ENCODE results near the gene AFF1.

DNA sequence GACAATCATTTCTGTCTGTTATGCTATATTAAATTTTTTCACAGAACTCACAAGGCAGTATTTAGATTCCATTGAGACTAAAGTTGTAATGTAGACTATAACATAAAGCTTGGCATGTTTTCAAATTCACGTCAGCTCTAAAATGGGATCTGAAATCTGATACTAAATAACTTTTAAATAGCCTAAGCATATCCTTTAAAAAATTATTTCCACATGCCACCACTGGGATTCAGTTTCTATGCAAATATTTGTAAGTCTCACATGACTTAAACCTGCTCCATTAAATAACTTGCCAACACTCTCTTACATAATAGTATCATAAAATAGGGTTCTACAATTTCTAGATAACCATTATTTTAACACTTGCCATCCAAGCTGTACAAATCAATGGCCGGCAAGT lies 253.2 kb downstream of the AFF1 start:
- TF ChIP-seq, protein P1, sequence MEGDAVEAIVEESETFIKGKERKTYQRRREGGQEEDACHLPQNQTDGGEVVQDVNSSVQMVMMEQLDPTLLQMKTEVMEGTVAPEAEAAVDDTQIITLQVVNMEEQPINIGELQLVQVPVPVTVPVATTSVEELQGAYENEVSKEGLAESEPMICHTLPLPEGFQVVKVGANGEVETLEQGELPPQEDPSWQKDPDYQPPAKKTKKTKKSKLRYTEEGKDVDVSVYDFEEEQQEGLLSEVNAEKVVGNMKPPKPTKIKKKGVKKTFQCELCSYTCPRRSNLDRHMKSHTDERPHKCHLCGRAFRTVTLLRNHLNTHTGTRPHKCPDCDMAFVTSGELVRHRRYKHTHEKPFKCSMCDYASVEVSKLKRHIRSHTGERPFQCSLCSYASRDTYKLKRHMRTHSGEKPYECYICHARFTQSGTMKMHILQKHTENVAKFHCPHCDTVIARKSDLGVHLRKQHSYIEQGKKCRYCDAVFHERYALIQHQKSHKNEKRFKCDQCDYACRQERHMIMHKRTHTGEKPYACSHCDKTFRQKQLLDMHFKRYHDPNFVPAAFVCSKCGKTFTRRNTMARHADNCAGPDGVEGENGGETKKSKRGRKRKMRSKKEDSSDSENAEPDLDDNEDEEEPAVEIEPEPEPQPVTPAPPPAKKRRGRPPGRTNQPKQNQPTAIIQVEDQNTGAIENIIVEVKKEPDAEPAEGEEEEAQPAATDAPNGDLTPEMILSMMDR (IDR thresholded peaks at IDR 0.05), result no peak
- TF ChIP-seq POLR2A (IDR thresholded peaks at IDR 0.05), result no peak

Data from thyroid gland (tissue), 4 donors.